HEK293 (cell line): ENCODE results near the gene ASTN2.

Source experiments
- CTCF ChIA-PET: fragments of 350-600 bp; formaldehyde crosslinking; extraction: SDS; loops from one replicate; lab custom pipeline; 2021; ENCODE audit warnings: antibody characterized with exemption; lab: Yijun Ruan, JAX
- POLR2A ChIA-PET: fragments of 300-600 bp; formaldehyde crosslinking; extraction: SDS; loops from one replicate; lab custom pipeline; 2020; ENCODE audit warnings: antibody characterized with exemption, inconsistent platforms; lab: Yijun Ruan, JAX
- H3K27ac ChIP-seq: fragments of 200-500 bp; sonication (Bioruptor generic); 2 replicates; pipeline ENCODE4 v1.5.1; 2014; ENCODE audit warnings: low read depth, low read length, control low read depth, inconsistent platforms; ENCODE audit errors: extremely low read depth
- H3K36me3 ChIP-seq, 2 experiments: fragments of 200-500 bp in 1 of 2; sonication (Bioruptor generic) in 1 of 2; 1 replicate in 1 of 2; 2 replicates in 1 of 2; pipeline ENCODE4 v1.5.1; 2014 to 2017; ENCODE audit warnings: inconsistent platforms in 2 of 2, low read length in 2 of 2; ENCODE audit not compliant: control insufficient read depth in 2 of 2, insufficient read depth in 1 of 2
- H3K4me1 ChIP-seq: fragments of 200-500 bp; sonication (Bioruptor generic); 2 replicates; pipeline ENCODE4 v1.5.1; 2014; ENCODE audit warnings: mild to moderate bottlenecking, low read length, inconsistent platforms; ENCODE audit not compliant: control insufficient read depth, insufficient read depth
- H3K4me3 ChIP-seq: 2 replicates; pipeline ENCODE4 v1.5.1; 2011; ENCODE audit warnings: low read depth, mild to moderate bottlenecking, control low read depth, low read length, moderate library complexity
- H3K9me3 ChIP-seq: fragments of 200-500 bp; sonication (Bioruptor generic); 2 replicates; pipeline ENCODE4 v1.5.1; 2014; ENCODE audit warnings: low read depth, low read length, inconsistent platforms; ENCODE audit not compliant: control insufficient read depth, insufficient read depth
- AEBP2 ChIP-seq: fragments of 450-650 bp; formaldehyde crosslinking; IDR thresholded peaks from 2 replicates; pipeline ENCODE4 v1.5.1; 2016; ENCODE audit warnings: missing biosample characterization, missing genetic modification characterization, borderline replicate concordance
- BCL11A ChIP-seq: fragments of 450-650 bp; formaldehyde crosslinking; IDR thresholded peaks from 2 replicates; pipeline ENCODE4 v1.5.1; 2016; ENCODE audit warnings: low read depth, missing biosample characterization, missing genetic modification characterization
- PRDM1 ChIP-seq: fragments of 450-650 bp; formaldehyde crosslinking; IDR thresholded peaks from 2 replicates; pipeline ENCODE4; 2016; ENCODE audit warnings: missing biosample characterization, missing genetic modification characterization
- ZBTB44 ChIP-seq: fragments of 450-650 bp; IDR thresholded peaks from 2 replicates; pipeline ENCODE4 v1.5.1; 2018; ENCODE audit warnings: missing biosample characterization, mild to moderate bottlenecking, missing genetic modification characterization
- ZNF121 ChIP-seq: fragments of 450-650 bp; formaldehyde crosslinking; IDR thresholded peaks from 2 replicates; pipeline ENCODE4 v1.5.1; 2016; ENCODE audit warnings: missing biosample characterization, missing genetic modification characterization
- ZNF138 ChIP-seq: fragments of 450-650 bp; formaldehyde crosslinking; IDR thresholded peaks from 2 replicates; pipeline ENCODE4 v1.5.1; 2016; ENCODE audit warnings: missing biosample characterization, missing genetic modification characterization, borderline replicate concordance
- ZNF19 ChIP-seq: fragments of 450-650 bp; formaldehyde crosslinking; IDR thresholded peaks from 2 replicates; pipeline ENCODE4; 2016; ENCODE audit warnings: missing biosample characterization, missing genetic modification characterization, low read depth
- ZNF24 ChIP-seq: fragments of 450-650 bp; formaldehyde crosslinking; IDR thresholded peaks from 2 replicates; pipeline ENCODE4 v1.5.1; 2016; ENCODE audit warnings: missing biosample characterization, missing genetic modification characterization
- ZNF311 ChIP-seq: fragments of 450-650 bp; formaldehyde crosslinking; IDR thresholded peaks from 2 replicates; pipeline ENCODE4 v1.5.1; 2017; ENCODE audit warnings: missing biosample characterization, missing genetic modification characterization, borderline replicate concordance
- ZNF366 ChIP-seq: fragments of 450-650 bp; formaldehyde crosslinking; conservative IDR thresholded peaks from 2 replicates; pipeline ENCODE4 v1.5.1; 2016; ENCODE audit warnings: missing biosample characterization, missing genetic modification characterization
- ZNF394 ChIP-seq: fragments of 450-650 bp; formaldehyde crosslinking; IDR thresholded peaks from 2 replicates; pipeline ENCODE4 v1.5.1; 2016; ENCODE audit warnings: missing biosample characterization, missing genetic modification characterization, mild to moderate bottlenecking, moderate library complexity, borderline replicate concordance
- ZNF473 ChIP-seq: fragments of 450-650 bp; formaldehyde crosslinking; IDR thresholded peaks from 2 replicates; pipeline ENCODE4 v1.5.1; 2017; ENCODE audit warnings: missing biosample characterization, missing genetic modification characterization
- ZNF530 ChIP-seq: fragments of 450-650 bp; formaldehyde crosslinking; IDR thresholded peaks from 2 replicates; pipeline ENCODE4 v1.5.1; 2016; ENCODE audit warnings: low read depth, missing biosample characterization, missing genetic modification characterization
- ZNF785 ChIP-seq: fragments of 450-650 bp; formaldehyde crosslinking; IDR thresholded peaks from 2 replicates; pipeline ENCODE4 v1.5.1; 2016; ENCODE audit warnings: missing biosample characterization, missing genetic modification characterization
- ZSCAN4 ChIP-seq: fragments of 450-650 bp; formaldehyde crosslinking; IDR thresholded peaks from 2 replicates; pipeline ENCODE4 v1.5.1; 2017; ENCODE audit warnings: missing biosample characterization, missing genetic modification characterization
- TF ChIP-seq, protein P1 (sequence below): fragments of 450-650 bp; formaldehyde crosslinking; IDR thresholded peaks from 2 replicates; pipeline ENCODE4 v1.5.1; 2016; ENCODE audit warnings: missing biosample characterization, missing genetic modification characterization
- TF ChIP-seq, protein P2 (sequence below): fragments of 450-650 bp; formaldehyde crosslinking; IDR thresholded peaks from 2 replicates; pipeline ENCODE4 v1.5.1; 2017; ENCODE audit warnings: missing biosample characterization, missing genetic modification characterization
- TF ChIP-seq, protein P3 (sequence below): sonication (generic); formaldehyde crosslinking; IDR thresholded peaks from 2 replicates; pipeline ENCODE4 v1.8.1; 2022; ENCODE audit warnings: mild to moderate bottlenecking, moderate library complexity, missing genetic modification reagents
- TF ChIP-seq, protein P4 (sequence below): fragments of 450-650 bp; formaldehyde crosslinking; IDR thresholded peaks from 2 replicates; pipeline ENCODE4; 2016; ENCODE audit warnings: missing biosample characterization, missing genetic modification characterization

The ASTN2 gene

DNA sequence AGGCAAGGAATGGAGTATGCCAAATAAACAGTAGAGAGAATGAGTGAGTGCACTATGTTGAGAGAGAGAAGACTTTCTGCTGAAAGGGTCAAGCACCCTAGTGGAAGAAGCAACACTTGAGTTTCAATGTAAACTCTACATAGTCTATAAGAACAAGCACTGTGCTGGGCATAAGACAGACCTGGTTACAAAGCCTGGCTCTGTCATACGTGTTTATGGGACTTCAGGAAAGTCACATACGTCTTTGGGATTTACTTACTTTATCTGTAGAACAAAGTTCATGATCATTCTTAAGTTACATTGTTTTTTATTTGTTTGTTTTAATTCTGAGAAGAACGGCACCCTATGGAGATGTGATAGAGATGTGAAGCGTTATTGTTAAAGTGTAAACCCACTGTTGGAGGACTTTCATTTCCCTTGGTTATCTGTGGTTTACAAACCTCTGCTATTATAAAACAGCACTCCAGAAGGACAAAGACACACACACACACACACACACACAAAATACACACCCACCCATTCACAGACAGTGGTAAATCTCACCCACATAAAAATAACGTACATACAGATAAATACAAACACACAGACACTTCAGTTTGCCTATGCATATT, 798.4 kb downstream of the ASTN2 start:
- TF ChIP-seq ZNF121, result no peak
- TF ChIP-seq ZNF530 (tag by site-specific recombination), result no peak
- TF ChIP-seq ZBTB44, result no peak
- TF ChIP-seq, protein P1, sequence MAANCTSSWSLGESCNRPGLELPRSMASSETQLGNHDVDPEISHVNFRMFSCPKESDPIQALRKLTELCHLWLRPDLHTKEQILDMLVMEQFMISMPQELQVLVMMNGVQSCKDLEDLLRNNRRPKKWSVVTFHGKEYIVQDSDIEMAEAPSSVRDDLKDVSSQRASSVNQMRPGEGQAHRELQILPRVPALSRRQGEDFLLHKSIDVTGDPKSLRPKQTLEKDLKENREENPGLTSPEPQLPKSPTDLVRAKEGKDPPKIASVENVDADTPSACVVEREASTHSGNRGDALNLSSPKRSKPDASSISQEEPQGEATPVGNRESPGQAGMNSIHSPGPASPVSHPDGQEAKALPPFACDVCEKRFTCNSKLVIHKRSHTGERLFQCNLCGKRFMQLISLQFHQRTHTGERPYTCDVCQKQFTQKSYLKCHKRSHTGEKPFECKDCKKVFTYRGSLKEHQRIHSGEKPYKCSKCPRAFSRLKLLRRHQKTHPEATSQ (tag by site-specific recombination), result no peak
- TF ChIP-seq ZNF24 (tag by site-specific recombination), result no peak
- TF ChIP-seq ZNF19 (tag by site-specific recombination), result no peak
- no peak for TF ChIP-seq ZNF394 (tag by site-specific recombination)
- TF ChIP-seq, protein P2, sequence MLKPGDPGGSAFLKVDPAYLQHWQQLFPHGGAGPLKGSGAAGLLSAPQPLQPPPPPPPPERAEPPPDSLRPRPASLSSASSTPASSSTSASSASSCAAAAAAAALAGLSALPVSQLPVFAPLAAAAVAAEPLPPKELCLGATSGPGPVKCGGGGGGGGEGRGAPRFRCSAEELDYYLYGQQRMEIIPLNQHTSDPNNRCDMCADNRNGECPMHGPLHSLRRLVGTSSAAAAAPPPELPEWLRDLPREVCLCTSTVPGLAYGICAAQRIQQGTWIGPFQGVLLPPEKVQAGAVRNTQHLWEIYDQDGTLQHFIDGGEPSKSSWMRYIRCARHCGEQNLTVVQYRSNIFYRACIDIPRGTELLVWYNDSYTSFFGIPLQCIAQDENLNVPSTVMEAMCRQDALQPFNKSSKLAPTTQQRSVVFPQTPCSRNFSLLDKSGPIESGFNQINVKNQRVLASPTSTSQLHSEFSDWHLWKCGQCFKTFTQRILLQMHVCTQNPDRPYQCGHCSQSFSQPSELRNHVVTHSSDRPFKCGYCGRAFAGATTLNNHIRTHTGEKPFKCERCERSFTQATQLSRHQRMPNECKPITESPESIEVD, result no peak
- TF ChIP-seq ZNF138 (tag by site-specific recombination), result no peak
- TF ChIP-seq ZNF366 (tag by site-specific recombination), result no peak
- no peak for TF ChIP-seq PRDM1 (tag by site-specific recombination)
- TF ChIP-seq ZNF785 (tag by site-specific recombination), result no peak
- TF ChIP-seq, protein P3, sequence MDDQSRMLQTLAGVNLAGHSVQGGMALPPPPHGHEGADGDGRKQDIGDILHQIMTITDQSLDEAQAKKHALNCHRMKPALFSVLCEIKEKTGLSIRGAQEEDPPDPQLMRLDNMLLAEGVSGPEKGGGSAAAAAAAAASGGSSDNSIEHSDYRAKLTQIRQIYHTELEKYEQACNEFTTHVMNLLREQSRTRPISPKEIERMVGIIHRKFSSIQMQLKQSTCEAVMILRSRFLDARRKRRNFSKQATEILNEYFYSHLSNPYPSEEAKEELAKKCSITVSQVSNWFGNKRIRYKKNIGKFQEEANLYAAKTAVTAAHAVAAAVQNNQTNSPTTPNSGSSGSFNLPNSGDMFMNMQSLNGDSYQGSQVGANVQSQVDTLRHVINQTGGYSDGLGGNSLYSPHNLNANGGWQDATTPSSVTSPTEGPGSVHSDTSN, result no peak
- TF ChIP-seq ZNF311, result no peak
- no peak for TF ChIP-seq BCL11A (tag by site-specific recombination)
- TF ChIP-seq, protein P4, sequence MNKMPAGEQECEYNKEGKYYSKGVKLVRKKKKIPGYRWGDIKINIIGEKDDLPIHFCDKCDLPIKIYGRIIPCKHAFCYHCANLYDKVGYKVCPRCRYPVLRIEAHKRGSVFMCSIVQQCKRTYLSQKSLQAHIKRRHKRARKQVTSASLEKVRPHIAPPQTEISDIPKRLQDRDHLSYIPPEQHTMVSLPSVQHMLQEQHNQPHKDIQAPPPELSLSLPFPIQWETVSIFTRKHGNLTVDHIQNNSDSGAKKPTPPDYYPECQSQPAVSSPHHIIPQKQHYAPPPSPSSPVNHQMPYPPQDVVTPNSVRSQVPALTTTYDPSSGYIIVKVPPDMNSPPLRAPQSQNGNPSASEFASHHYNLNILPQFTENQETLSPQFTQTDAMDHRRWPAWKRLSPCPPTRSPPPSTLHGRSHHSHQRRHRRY (tag by site-specific recombination), result no peak
- TF ChIP-seq ZSCAN4, result no peak
- TF ChIP-seq, all 188 proteins: peak for 0
- no peaks in the 10 kb centered on the region for H3K36me3 ChIP-seq
- POLR2A ChIA-PET, result no interaction called here
- H3K9me3 ChIP-seq, result no peaks in the 10 kb centered on the region
- H3K27ac ChIP-seq, result no peak overlapping the region
- CTCF ChIA-PET, result no interaction called here
- H3K4me1 ChIP-seq, result no peaks in the 10 kb centered on the region
- H3K4me3 ChIP-seq, result no peak overlapping the region

- H3K4me3 ChIP-seq, result no peak overlapping the region
- no peak overlapping the region for H3K27ac ChIP-seq
- ChIA-PET POLR2A (no interaction called here), CTCF (interaction anchor here (0.6 to 0.7 kb wide), 2 partner anchors 13 to 778 kb away, joined by 3 read pairs; no protein-coding TSS in a partner anchor)
- no peaks in the 10 kb centered on the region for H3K36me3 ChIP-seq
- H3K4me1 ChIP-seq, result no peaks in the 10 kb centered on the region
- H3K9me3 ChIP-seq, result no peaks in the 10 kb centered on the region
- TF ChIP-seq AEBP2 (no peak), ZNF473 (no peak)
- TF ChIP-seq, protein P3, result no peak
Observed at GRCh38 chr9:116608064-116608463, 806.8 kb downstream of the ASTN2 start.
